ENCODE data around the gene TGM1. TPM values are rescaled to one million over a fixed set of nuclear protein-coding genes. Genes with fewer than 3 reads are reported as not detected.

TGM1 gene
- total RNA-seq, result 1 to 10 TPM; 2.7 to 3.1 TPM

GRCh38 chr14:24262821-24263733, at the start of gene TGM1:
TGM1 (minus strand) TSS chr14:24263177; CDS start chr14:24262352, 825 bp downstream.
- Mint-ChIP-seq H3K36me3 (ENCODE audit: low read depth) (peaks cover 14% of the 10 kb centered on the region), H3K9me3 (ENCODE audit: insufficient read depth) (no peaks in the 10 kb centered on the region), H3K4me3 (no peak within 1 kb of the TSS), H3K27me3 (ENCODE audit: low read depth) (no peaks in the 10 kb centered on the region), H3K27ac (no peak within 1 kb of the TSS), H3K4me1 (ENCODE audit: low read depth) (no peaks in the 10 kb centered on the region)
- ATAC-seq (no peak), DNase-seq (no peak)
- ChIA-PET CTCF (interaction anchor here (0.9 to 1.6 kb wide), 5 partner anchors 8 to 47 kb away, joined by 3 to 5 read pairs (median 4); partner anchors contain the start of genes CIDEB, MDP1 and RABGGTA), POLR2A (interaction anchor here (1.1 to 1.5 kb wide), 3 partner anchors 8 to 16 kb away, joined by 4 to 5 read pairs (median 4); partner anchors contain the start of gene RABGGTA)

GRCh38 chr14:24311837-24312615, 49.0 kb upstream of the TGM1 start:
- H3K27ac Mint-ChIP-seq, result peak overlapping the region; percentile 94
- H3K9me3 Mint-ChIP-seq (ENCODE audit: insufficient read depth), result no peaks in the 10 kb centered on the region
- ChIA-PET CTCF (interaction anchor here (0.9 to 26.4 kb wide), 10 partner anchors 10 to 175 kb away, joined by 3 to 801 read pairs (median 72); partner anchors contain the start of genes ADCY4, CBLN3, DHRS1 and GMPR2), POLR2A (interaction anchor here (0.6 to 4.4 kb wide), 9 partner anchors 9 to 231 kb away, joined by 3 to 23 read pairs (median 4); partner anchors contain the start of genes CBLN3, DHRS1, KHNYN and NOP9)
- ATAC-seq (no peak), DNase-seq (no peak)
- H3K27me3 Mint-ChIP-seq (ENCODE audit: low read depth), result no peaks in the 10 kb centered on the region
- peak overlapping the region; percentile 72 for H3K4me3 Mint-ChIP-seq
- peaks cover 65% of the 10 kb centered on the region for H3K36me3 Mint-ChIP-seq (ENCODE audit: low read depth)
- peaks cover 85% of the 10 kb centered on the region for H3K4me1 Mint-ChIP-seq (ENCODE audit: low read depth)

GRCh38 chr14:24310646-24311604, 47.9 kb upstream of the TGM1 start, which contains the start of gene LTB4R:
LTB4R (plus strand) TSS chr14:24311502; CDS start chr14:24315652, 4,150 bp downstream.
- Mint-ChIP-seq H3K36me3 (ENCODE audit: low read depth) (peaks cover 75% of the 10 kb centered on the region), H3K9me3 (ENCODE audit: insufficient read depth) (no peaks in the 10 kb centered on the region)

GRCh38 chr14:24310265-24310645, 47.3 kb upstream of the TGM1 start:
- H3K4me3 Mint-ChIP-seq, result peak overlapping the region; percentile 72
- peak overlapping the region; percentile 94 for H3K27ac Mint-ChIP-seq
- H3K27me3 Mint-ChIP-seq (ENCODE audit: low read depth), result no peaks in the 10 kb centered on the region
- H3K36me3 Mint-ChIP-seq (ENCODE audit: low read depth), result peaks cover 76% of the 10 kb centered on the region
- no peak for DNase-seq
- H3K9me3 Mint-ChIP-seq (ENCODE audit: insufficient read depth), result no peaks in the 10 kb centered on the region
- ATAC-seq, result no peak
- ChIA-PET CTCF (interaction anchor here (0.8 to 26.4 kb wide), 14 partner anchors 11 to 149 kb away, joined by 3 to 801 read pairs (median 30); partner anchors contain the start of genes ADCY4, CBLN3, DHRS1 and GMPR2), POLR2A (interaction anchor here (0.6 to 4.4 kb wide), 13 partner anchors 8 to 174 kb away, joined by 3 to 23 read pairs (median 4); partner anchors contain the start of genes CBLN3, CHMP4A, DHRS1 and IRF9)
- H3K4me1 Mint-ChIP-seq (ENCODE audit: low read depth), result peaks cover 78% of the 10 kb centered on the region

More at GRCh38 chr14:24310646-24311604, 47.9 kb upstream of the TGM1 start, which contains the start of gene LTB4R:
- H3K4me1 Mint-ChIP-seq (ENCODE audit: low read depth), result peaks cover 84% of the 10 kb centered on the region
- peak within 1 kb of the TSS; percentile 72 for H3K4me3 Mint-ChIP-seq
- H3K27me3 Mint-ChIP-seq (ENCODE audit: low read depth), result no peaks in the 10 kb centered on the region
- ATAC-seq (peak; percentile 89), DNase-seq (peak; percentile 77)
- ChIA-PET CTCF (interaction anchor here (0.8 to 26.4 kb wide), 14 partner anchors 11 to 174 kb away, joined by 3 to 801 read pairs (median 8); partner anchors contain the start of genes ADCY4, CBLN3, DHRS1 and GMPR2), POLR2A (interaction anchor here (0.6 to 4.4 kb wide), 18 partner anchors 8 to 230 kb away, joined by 3 to 23 read pairs (median 4); partner anchors contain the start of genes CBLN3, CHMP4A, DHRS1 and IRF9)
- H3K27ac Mint-ChIP-seq, result peak within 1 kb of the TSS; percentile 94

DNA sequence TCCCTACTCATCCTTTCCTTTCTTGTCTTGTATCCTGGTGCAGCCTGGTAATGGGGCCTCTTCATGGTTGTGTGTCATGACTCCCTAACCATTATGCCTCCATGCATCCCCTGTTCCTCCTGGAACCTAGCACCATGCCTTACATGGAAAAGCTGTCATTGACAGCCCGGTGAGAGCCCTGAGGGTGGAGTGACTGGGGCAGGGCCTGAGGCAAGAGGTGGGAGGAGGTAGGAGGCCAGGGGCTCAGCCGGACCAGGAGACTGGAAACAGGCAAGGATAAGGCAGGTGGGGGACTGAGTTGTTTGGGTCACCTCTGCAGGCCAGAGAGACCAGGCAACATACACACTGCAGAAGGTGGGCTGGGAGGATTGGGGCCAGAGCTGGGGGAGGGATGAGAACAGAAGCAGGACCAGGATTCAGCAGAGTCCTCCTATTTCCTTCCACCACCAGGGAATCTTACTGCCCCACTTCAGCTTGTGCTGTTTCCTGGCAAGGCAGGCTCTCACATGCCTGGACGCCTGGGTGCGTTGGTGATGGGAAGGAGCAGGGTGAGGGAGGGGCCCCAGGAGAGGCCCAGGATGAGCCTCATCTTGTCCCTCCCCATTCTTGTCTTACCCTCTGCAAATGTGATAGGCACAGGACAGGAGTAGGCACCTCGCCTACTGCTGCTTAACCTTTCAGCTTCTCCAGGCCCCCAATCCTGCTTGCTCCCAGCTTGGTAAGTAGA, 46.7 kb upstream of the TGM1 start, which contains the start of gene LTB4R2:
TSS of gene LTB4R2 (plus strand) at position 603 of the 727 bp plus-strand sequence. CDS start 525 bp downstream, outside the sequence.
- DNase-seq (no peak), ATAC-seq (no peak)
- peaks cover 73% of the 10 kb centered on the region for H3K4me1 Mint-ChIP-seq (ENCODE audit: low read depth)
- ChIA-PET CTCF (interaction anchor here (0.8 to 26.4 kb wide), 20 partner anchors 10 to 192 kb away, joined by 3 to 801 read pairs (median 12); partner anchors contain the start of genes ADCY4, CBLN3, DHRS1 and GMPR2), POLR2A (interaction anchor here (0.7 to 4.4 kb wide), 12 partner anchors 9 to 174 kb away, joined by 3 to 23 read pairs (median 4); partner anchors contain the start of genes CBLN3, CHMP4A, DHRS1 and IRF9)
- H3K27me3 Mint-ChIP-seq (ENCODE audit: low read depth), result no peaks in the 10 kb centered on the region
- no peaks in the 10 kb centered on the region for H3K9me3 Mint-ChIP-seq (ENCODE audit: insufficient read depth)
- peak within 1 kb of the TSS; percentile 72 for H3K4me3 Mint-ChIP-seq
- peak within 1 kb of the TSS; percentile 94 for H3K27ac Mint-ChIP-seq
- peaks cover 79% of the 10 kb centered on the region for H3K36me3 Mint-ChIP-seq (ENCODE audit: low read depth)

- H3K9me3 Mint-ChIP-seq (ENCODE audit: insufficient read depth), result no peaks in the 10 kb centered on the region
- H3K36me3 Mint-ChIP-seq (ENCODE audit: low read depth), result peaks cover 78% of the 10 kb centered on the region
- DNase-seq (no peak), ATAC-seq (no peak)
- H3K4me3 Mint-ChIP-seq, result no peak overlapping the region
- POLR2A ChIA-PET, result interaction anchor here (0.6 to 2.4 kb wide), 7 partner anchors 9 to 168 kb away, joined by 3 to 12 read pairs (median 5); partner anchors contain the start of genes CBLN3, CHMP4A, DHRS1 and KHNYN
- CTCF ChIA-PET, result interaction anchor here (0.7 to 26.4 kb wide), 47 partner anchors 9 to 353 kb away, joined by 3 to 801 read pairs (median 5); partner anchors contain the start of genes ADCY4, CBLN3, CHMP4A and DCAF11
- peaks cover 61% of the 10 kb centered on the region for H3K4me1 Mint-ChIP-seq (ENCODE audit: low read depth)
- peak overlapping the region; percentile 22 for H3K27ac Mint-ChIP-seq
- H3K27me3 Mint-ChIP-seq (ENCODE audit: low read depth), result no peaks in the 10 kb centered on the region
These were observed 45.6 kb upstream of the TGM1 start for GRCh38 chr14:24308342-24309124.

DNA sequence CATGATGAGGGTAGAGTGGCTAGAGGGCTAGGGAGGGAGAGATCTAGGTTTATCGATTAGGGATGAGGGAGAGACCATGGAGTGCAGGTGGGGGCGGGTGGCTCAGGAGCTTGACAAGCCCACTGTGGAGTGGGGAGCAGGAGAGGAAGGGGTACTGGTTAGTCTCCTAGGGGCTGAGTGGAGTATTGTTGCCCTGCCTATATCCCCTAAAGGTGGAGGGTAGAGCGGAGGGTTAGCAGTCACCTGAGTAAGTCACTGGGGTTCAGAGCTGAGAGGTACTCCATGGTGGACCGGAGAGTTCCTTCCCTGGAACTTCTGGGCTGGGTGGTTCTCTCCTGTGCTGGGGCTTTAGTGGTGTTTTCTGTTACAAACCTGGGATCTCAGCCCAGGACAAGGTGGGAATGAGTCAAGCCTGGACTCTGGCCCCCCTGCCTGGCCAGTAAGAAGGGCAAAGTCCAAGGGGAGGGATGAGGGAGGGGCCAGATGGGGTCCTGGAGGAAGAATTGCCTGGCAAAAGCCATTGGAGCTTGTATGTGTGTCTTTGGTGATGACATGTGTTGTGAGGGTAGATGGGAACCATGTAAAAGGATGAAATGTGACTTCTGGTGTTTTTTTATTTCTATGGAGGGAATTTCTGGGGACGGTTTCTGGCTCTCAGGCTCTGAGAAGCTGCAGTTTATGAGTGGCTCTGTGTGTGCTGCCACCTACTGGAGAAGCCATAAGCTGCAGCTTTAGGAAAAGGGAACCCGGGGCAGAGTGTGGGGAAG, 44.8 kb upstream of the TGM1 start, which contains the start of gene CIDEB:
TSS of gene CIDEB (minus strand) at position 403 of the 767 bp plus-strand sequence. CDS start at position 284, 119 bp downstream.
- peak within 1 kb of the TSS; percentile 31 for H3K27ac Mint-ChIP-seq
- CTCF ChIA-PET, result interaction anchor here (0.7 to 26.4 kb wide), 47 partner anchors 8 to 249 kb away, joined by 3 to 801 read pairs (median 5); partner anchors contain the start of genes ADCY4, CBLN3, CHMP4A and DCAF11
- POLR2A ChIA-PET, result interaction anchor here (0.6 to 2.4 kb wide), 8 partner anchors 8 to 167 kb away, joined by 3 to 12 read pairs (median 4); partner anchors contain the start of genes CBLN3, CHMP4A, DHRS1 and KHNYN
- ATAC-seq (no peak), DNase-seq (peak; percentile 69)
- no peaks in the 10 kb centered on the region for H3K27me3 Mint-ChIP-seq (ENCODE audit: low read depth)
- peaks cover 78% of the 10 kb centered on the region for H3K36me3 Mint-ChIP-seq (ENCODE audit: low read depth)
- no peak within 1 kb of the TSS for H3K4me3 Mint-ChIP-seq
- no peaks in the 10 kb centered on the region for H3K9me3 Mint-ChIP-seq (ENCODE audit: insufficient read depth)
- peaks cover 53% of the 10 kb centered on the region for H3K4me1 Mint-ChIP-seq (ENCODE audit: low read depth)

DNA sequence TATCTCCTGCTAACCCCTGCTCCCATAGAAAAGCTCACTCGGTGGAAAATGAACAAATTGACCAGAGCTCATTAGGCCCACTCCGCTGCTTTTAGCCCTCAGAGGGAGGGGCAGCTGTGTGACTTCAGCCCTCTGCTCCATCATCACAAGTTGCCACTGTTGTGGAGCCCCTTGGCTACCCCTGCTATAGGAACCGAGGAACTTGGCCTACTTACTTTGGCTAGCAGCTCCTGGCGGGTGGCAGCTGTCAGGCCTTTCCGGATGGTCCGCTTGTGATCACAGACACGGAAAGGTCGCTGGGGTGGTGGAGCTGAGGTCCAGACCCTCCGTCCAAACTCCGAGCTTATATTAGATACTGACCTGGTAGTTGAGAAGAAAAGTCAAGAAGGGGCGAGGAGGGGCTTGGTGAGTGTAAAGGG, 44.2 kb upstream of the TGM1 start:
- DNase-seq (no peak), ATAC-seq (no peak)
- peak overlapping the region; percentile 31 for H3K27ac Mint-ChIP-seq
- peaks cover 47% of the 10 kb centered on the region for H3K4me1 Mint-ChIP-seq (ENCODE audit: low read depth)
- ChIA-PET POLR2A (interaction anchor here (0.6 to 1.7 kb wide), 3 partner anchors 65 to 129 kb away, joined by 3 to 5 read pairs (median 3); partner anchors contain the start of genes CHMP4A and TINF2), CTCF (interaction anchor here (1.0 to 26.4 kb wide), 22 partner anchors 8 to 249 kb away, joined by 3 to 801 read pairs (median 16); partner anchors contain the start of genes ADCY4, CBLN3, CHMP4A and DCAF11)
- no peaks in the 10 kb centered on the region for H3K27me3 Mint-ChIP-seq (ENCODE audit: low read depth)
- H3K36me3 Mint-ChIP-seq (ENCODE audit: low read depth), result peaks cover 81% of the 10 kb centered on the region
- H3K9me3 Mint-ChIP-seq (ENCODE audit: insufficient read depth), result no peaks in the 10 kb centered on the region
- H3K4me3 Mint-ChIP-seq, result no peak overlapping the region
